GM19328 (cell line): ENCODE results near the gene PTPRU.

ENCODE experiments used
- ATAC-seq: cut with Tn5 transposase; IDR thresholded peaks from one replicate; pipeline ENCODE4 v1.9.1; 2021; ENCODE audit warnings: mild to moderate bottlenecking, moderate library complexity; ENCODE audit not compliant: unreplicated experiment

The PTPRU gene

DNA sequence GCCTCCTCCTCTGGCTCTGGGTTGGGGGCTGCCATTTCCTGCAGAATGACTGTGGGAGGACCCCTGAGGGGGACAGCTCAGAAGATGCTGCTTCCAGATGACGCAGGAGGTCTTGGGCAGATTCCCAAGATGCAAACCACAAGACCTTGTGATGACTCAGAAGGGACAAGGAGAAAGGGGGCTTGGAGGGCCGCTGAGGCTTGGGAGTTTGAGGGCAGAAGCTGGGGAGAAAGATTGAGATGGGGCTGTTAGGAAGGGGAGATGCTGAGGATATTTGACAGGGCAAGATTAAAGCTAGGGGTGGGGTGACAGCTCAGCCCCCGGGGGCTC is 7.5 kb downstream of the PTPRU start:
- ATAC-seq, result no peak

DNA sequence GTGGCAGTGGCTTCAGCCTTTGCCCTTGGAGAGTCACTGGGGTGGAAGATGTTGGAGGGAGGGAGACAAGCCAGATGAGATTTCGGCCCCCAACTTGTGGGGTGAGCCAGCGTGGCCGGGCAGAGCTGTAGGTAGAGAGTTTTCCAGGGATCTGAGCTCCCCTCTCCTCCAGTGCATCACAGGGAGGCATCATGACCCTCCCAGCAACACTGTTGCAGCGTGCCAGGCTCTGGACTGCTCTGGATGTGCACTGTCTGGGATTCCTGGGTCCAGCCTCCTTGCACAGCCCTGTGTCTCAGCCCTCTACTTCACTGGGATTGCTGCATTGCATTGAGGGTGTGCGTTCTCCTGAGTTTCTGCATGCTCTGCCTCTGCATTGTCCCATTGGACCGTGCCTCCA is 8.9 kb downstream of the PTPRU start:
- no peak for ATAC-seq

- no peak for ATAC-seq
Measured at GRCh38 chr1:29245876-29246275, 9.6 kb downstream of the PTPRU start.

DNA sequence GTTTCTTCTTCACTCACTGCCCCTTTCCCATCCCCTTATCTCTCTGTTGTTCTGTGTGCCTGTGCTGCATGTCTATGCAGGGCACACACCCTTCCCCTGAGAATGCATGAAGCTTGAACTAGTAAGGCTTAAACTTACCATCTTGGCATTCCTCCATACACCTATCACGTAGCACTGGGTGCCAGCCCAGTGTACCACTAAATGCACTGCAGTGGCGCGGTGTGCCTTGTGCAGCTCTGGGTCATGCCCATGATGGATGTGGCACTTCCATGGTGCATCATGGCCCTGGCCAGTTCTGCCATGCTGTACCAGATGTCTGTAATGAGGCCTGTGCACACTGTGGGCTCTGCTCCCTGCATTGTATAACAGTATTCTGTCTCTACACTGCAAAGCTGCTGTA is 10.7 kb downstream of the PTPRU start:
- no peak for ATAC-seq

GRCh38 chr1:29247571-29248273 is 11.4 kb downstream of the PTPRU start:
- no peak for ATAC-seq

DNA sequence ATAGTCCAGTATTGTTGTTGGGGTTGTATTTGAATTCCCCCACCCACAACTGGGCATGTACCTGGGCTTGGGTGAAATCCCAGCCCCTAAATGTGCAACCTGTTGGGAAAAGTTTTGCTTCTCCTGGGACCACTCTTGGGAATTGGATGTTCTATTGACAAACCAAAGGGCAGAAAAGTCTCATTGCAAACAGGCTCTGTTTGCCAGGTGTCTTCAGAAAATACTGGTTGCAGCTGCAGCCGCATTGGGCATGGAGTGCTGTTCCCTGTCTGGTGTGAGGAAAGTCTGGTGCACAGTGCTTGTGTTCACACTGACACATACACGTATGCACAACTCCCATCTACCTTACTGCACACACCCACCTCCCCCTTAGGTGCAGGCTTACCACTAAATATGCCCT is 12.1 kb downstream of the PTPRU start:
- ATAC-seq, result no peak

DNA sequence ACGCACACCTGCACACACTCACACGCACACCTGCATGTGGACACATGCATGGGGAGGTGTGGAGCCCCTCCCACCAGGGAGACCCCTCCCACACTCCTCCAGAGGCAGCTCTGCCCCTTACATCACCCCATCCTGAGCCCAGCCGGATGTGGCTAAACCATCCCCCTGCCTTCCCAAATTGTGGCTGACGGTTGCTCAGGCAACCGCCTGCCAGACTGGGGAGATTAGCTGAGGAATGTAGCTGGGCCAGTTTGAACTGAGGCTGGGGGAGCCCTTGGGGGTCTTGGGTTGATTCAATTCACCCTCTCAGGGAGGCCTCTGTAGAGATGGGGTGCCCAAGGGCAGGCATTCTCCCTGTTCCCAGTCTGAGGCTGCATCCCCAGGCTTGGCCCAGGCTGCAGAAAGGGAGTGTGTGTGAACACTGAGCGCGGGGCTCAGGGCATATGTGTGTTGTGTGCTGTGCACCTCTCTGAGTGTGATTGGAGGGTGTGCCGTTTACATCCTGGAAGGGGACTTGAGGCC is 12.9 kb downstream of the PTPRU start:
- ATAC-seq, result no peak

- no peak for ATAC-seq
Measured at GRCh38 chr1:29249951-29250581, 13.7 kb downstream of the PTPRU start.

- ATAC-seq, result no peak
Measured at GRCh38 chr1:29251164-29252124, 15.1 kb downstream of the PTPRU start.

GRCh38 chr1:29253180-29253579 is 16.9 kb downstream of the PTPRU start:
- no peak for ATAC-seq

DNA sequence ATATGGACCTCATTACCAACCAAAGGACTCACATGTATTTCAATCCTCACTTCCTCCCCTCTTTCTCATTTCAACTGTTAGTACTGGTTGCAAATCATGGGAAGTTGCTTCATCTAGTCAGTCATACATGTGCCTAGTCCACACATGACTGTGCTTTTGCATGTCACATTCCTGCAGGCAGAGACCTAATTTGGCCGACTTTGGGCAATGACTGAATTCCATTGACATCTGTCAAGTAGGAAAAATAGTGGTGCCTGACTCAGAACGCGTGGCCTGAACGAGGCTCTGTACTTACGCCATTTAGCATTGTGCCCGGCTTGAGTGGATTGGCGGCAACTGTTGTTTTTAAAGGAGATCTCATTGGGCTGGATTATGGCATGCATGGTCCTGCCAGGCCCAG is 18.0 kb downstream of the PTPRU start:
- no peak for ATAC-seq

GRCh38 chr1:29255134-29255666 is 18.9 kb downstream of the PTPRU start:
- ATAC-seq, result no peak

GRCh38 chr1:29256394-29256793 is 20.1 kb downstream of the PTPRU start:
- no peak for ATAC-seq

DNA sequence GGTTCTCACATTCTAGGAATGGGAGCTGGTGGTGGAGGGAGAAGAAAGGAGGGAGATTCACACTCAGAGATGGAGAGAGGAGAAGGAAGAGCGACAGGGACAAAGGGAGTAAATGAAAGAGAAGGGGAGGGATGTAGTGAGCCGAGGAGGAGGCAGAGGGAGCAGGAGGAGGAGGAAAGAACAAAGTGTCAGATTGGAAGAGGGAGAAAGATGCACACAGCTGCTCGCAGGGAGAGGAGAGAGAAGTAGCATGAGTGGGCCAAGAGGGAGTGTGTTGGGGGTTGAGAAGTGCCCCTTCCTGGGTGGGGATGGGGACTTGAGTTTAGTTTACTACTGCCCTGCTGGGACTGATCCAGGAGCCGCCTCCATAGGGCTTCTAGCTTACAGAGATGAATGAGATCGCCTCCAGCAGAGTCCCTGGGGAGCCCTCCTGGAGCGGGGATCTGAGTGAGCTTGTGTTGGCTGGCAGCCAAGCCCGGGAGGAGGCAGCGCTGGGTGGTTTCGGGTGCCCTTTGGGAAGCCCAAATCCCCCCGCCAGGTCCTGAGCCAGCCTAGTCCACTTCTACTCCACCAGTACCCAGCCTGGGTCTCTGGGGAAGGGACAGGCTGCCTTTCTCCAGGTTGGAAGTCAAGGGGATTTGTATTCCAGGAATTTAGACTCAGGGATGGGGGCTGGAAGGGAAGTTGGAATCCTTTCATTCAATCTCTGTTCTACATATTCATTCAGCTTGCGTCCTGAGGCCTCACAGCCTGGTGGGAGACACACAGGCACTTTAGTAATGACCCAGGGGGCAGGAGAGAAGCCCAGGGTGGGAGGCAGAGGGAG is 20.9 kb downstream of the PTPRU start:
- ATAC-seq, result no peak

DNA sequence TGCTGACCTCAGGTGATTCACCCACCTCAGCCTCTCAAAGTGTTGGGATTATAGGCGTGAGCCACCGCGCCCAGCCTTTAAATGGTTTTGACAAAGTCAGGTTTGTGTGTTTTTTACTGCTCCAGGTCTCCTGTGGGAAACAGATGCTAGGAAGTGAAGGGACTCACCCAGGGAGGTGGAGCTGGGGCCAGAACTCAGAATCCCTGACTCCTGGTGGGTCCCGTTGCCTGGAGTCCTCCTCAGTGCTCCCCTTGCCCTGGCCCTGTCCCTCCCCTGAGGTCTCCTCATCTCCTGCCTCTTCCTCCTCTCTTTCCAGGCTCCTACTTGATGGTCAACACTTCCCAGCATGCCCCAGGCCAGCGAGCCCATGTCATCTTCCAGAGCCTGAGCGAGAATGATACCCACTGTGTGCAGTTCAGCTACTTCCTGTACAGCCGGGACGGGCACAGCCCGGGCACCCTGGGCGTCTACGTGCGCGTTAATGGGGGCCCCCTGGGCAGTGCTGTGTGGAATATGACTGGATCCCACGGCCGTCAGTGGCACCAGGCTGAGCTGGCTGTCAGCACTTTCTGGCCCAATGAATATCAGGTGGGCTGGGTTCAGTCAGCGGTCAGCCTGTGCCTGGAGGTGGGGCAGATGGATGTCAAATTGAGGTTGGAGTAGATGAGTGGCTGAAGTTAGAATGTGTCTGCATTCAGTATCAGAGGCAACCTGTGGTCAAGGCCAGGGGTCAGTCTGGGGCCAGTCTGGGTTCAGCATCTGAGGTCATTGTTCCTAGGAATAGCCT is 22.1 kb downstream of the PTPRU start:
- no peak for ATAC-seq

GRCh38 chr1:29258976-29259801 is 22.9 kb downstream of the PTPRU start:
- ATAC-seq, result no peak

GRCh38 chr1:29259802-29260441 is 23.6 kb downstream of the PTPRU start:
- no peak for ATAC-seq

GRCh38 chr1:29260531-29260930 is 24.2 kb downstream of the PTPRU start:
- no peak for ATAC-seq
